Ectodermal cell (in vitro differentiated cells): Measurements from ENCODE around the gene MECP2.

Experiments
- H3K27ac ChIP-seq: 2 replicates; pipeline ENCODE4 v1.7.0; 2013; ENCODE audit warnings: mild to moderate bottlenecking, low read depth, low read length; ENCODE audit not compliant: insufficient read depth, poor library complexity, severe bottlenecking
- H3K27me3 ChIP-seq: 2 replicates; pipeline ENCODE4 v1.7.0; 2013; ENCODE audit warnings: mild to moderate bottlenecking, low read length; ENCODE audit not compliant: insufficient read depth, control insufficient read depth, poor library complexity, severe bottlenecking
- H3K36me3 ChIP-seq: one replicate; pipeline ENCODE4 v1.7.0; 2013; ENCODE audit warnings: low read length; ENCODE audit not compliant: control insufficient read depth, insufficient read depth
- H3K4me1 ChIP-seq: one replicate; pipeline ENCODE4 v1.7.0; 2013; ENCODE audit warnings: low read length; ENCODE audit not compliant: control insufficient read depth, insufficient read depth
- H3K4me3 ChIP-seq: 2 replicates; pipeline ENCODE4 v1.7.0; 2013; ENCODE audit warnings: low read depth, low read length, control low read depth; ENCODE audit not compliant: insufficient read depth
- H3K9me3 ChIP-seq: 2 replicates; pipeline ENCODE4 v1.7.0; 2013; ENCODE audit warnings: mild to moderate bottlenecking, low read length, moderate library complexity; ENCODE audit not compliant: control insufficient read depth
- WGBS, 2 experiments: methylation state at CpG; one replicate each; pipeline ENCODE4 v1.1.7; 2013; ENCODE audit warnings: missing lambda C conversion rate in 2 of 2; 5-methylcytosine and 5-hydroxymethylcytosine counted together

Gene MECP2

DNA sequence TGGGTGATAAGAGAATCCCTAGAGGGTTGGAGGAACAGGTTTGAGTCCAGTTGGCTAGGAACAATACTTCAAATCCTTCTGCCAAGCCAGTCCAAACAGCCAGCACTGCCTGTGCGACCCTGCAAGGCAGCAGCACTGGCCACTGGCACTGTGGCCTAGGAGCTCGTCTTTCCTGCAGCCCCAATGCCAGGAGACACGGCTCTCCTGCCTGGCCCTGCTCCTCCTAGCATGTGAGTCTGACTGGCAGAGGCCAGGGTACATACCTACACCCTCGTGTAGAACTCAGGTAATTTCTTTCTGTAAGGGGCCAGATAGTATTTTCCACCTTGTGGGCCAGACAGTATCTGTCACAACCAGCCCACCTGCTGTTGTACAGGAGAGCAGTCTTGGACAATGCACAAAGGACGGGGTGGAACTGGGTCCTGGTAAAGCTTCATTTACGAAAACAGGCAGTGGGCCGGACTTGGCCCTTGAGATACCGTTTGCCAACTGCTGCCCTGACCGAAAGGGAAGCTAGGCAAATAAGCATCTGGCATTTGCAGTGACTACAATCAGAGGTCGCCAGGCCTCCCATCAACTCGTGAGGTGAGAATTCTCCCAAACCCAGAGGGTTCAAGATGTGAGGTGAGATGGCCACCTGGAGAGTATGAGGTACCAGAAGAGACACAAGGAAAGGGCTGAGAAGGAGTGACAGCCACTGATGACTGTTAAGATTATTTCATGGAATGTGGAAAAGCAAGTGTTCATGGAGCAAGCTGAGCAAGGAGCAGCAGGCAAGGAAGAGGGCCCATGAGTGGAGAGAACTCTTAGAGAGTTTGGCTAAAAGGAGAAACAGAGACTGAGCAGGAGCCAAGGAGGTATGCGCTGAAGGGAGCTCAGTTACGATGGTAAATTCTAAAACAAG lies 48.1 kb downstream of the MECP2 start:
- H3K4me3 ChIP-seq = no peak overlapping the region
- no peaks in the 10 kb centered on the region for H3K36me3 ChIP-seq
- 93 to 96% methylated on average over 13 of the region's 13 CpGs for WGBS, 2 experiments
- no peaks in the 10 kb centered on the region for H3K27me3 ChIP-seq
- no peaks in the 10 kb centered on the region for H3K9me3 ChIP-seq
- H3K27ac ChIP-seq = no peak overlapping the region
- H3K4me1 ChIP-seq = peaks cover 18% of the 10 kb centered on the region

DNA sequence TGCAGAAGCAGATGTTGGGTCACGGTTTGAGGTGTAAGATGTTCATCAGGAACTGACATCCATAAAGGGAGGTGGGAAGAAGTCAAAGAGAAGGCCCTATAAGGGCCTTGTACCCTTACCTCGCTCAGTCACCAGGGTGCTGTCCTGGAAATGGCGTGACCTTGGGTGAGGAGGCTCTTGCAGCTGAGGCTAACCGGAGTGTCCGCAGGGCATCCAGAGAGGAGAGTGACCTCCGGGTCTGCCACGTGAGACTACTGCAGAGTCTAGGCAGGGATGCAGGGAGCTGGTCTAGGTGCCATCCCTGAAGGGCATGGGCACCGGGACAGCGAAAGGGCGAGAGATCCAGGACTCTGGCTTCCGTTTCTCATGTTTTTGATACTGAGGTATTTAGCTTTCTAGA lies 49.1 kb downstream of the MECP2 start:
- Histone ChIP-seq H3K27ac (no peak overlapping the region), H3K9me3 (no peaks in the 10 kb centered on the region), H3K4me1 (peaks cover 18% of the 10 kb centered on the region), H3K4me3 (no peak overlapping the region), H3K27me3 (no peaks in the 10 kb centered on the region), H3K36me3 (no peaks in the 10 kb centered on the region)
- WGBS, 2 experiments = 94 to 99% methylated on average over 11 of the region's 11 CpGs

GRCh38 chrX:154046940-154047610 lies 50.4 kb downstream of the MECP2 start:
- H3K36me3 ChIP-seq = no peaks in the 10 kb centered on the region
- H3K4me1 ChIP-seq = peaks cover 19% of the 10 kb centered on the region
- H3K9me3 ChIP-seq = no peaks in the 10 kb centered on the region
- no peaks in the 10 kb centered on the region for H3K27me3 ChIP-seq
- no peak overlapping the region for H3K4me3 ChIP-seq
- WGBS, 2 experiments = 93% methylated on average over 4 of the region's 4 CpGs
- peak overlapping the region; percentile 93 for H3K27ac ChIP-seq

- Histone ChIP-seq H3K36me3 (no peaks in the 10 kb centered on the region), H3K27ac (peak overlapping the region; percentile 93), H3K4me1 (peaks cover 27% of the 10 kb centered on the region), H3K9me3 (no peaks in the 10 kb centered on the region), H3K27me3 (no peaks in the 10 kb centered on the region), H3K4me3 (no peak overlapping the region)
- WGBS, 2 experiments = 50 to 59% methylated on average over 7 to 10 of the region's 10 CpGs
Observed at GRCh38 chrX:154046031-154046781, 51.3 kb downstream of the MECP2 start.

DNA sequence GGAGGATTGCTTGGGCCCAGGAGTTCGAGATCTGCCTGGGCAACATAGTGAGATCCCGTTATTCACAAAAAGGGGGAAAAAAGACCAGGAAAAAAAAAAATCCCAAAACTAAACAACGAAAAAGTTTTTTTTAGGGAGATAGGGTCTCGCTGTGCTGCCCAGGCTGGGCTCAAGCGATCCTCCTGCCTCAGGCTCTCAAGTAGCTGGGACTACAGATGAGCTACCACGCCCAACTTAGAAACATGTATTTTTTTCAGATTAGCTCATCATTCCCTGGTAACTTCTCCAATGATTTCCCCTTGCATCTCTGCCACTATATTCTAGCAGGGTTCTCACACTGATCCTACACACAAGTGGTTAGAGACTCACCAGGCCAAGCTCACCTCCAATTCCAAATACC lies 53.4 kb downstream of the MECP2 start:
- H3K36me3 ChIP-seq = no peaks in the 10 kb centered on the region
- WGBS, 2 experiments = 90 to 92% methylated on average over 6 of the region's 6 CpGs
- peaks cover 27% of the 10 kb centered on the region for H3K4me1 ChIP-seq
- no peaks in the 10 kb centered on the region for H3K27me3 ChIP-seq
- no peaks in the 10 kb centered on the region for H3K9me3 ChIP-seq
- H3K4me3 ChIP-seq = no peak overlapping the region
- no peak overlapping the region for H3K27ac ChIP-seq

GRCh38 chrX:154043003-154043763 lies 54.3 kb downstream of the MECP2 start:
- H3K36me3 ChIP-seq = no peaks in the 10 kb centered on the region
- no peak overlapping the region for H3K27ac ChIP-seq
- H3K27me3 ChIP-seq = no peaks in the 10 kb centered on the region
- H3K4me1 ChIP-seq = peaks cover 27% of the 10 kb centered on the region
- H3K9me3 ChIP-seq = no peaks in the 10 kb centered on the region
- 93 to 95% methylated on average over 4 to 5 of the region's 5 CpGs for WGBS, 2 experiments
- no peak overlapping the region for H3K4me3 ChIP-seq

DNA sequence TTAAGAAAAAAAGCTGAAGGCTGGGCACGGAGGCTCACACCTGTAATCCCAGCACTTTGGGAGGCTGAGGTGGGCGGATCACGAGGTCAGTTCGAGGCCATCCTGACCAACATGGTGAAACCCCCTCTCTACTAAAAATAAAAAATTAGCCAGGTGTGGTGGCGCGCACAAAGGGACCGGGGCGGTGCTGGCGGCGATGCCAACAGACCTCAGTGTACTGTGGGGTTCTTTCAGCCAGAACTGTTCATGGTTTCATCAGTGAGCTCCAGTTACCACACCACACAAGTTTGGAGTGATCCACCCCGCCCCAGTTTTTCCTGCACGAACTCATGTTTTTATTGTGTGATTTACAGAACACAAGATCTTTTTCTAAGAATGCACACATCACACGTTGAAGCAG lies 56.7 kb downstream of the MECP2 start:
- Histone ChIP-seq H3K27me3 (no peaks in the 10 kb centered on the region), H3K9me3 (no peaks in the 10 kb centered on the region), H3K4me1 (peaks cover 8% of the 10 kb centered on the region), H3K36me3 (no peaks in the 10 kb centered on the region), H3K27ac (no peak overlapping the region), H3K4me3 (no peak overlapping the region)
- WGBS, 2 experiments = 95% methylated on average over 10 to 13 of the region's 13 CpGs

DNA sequence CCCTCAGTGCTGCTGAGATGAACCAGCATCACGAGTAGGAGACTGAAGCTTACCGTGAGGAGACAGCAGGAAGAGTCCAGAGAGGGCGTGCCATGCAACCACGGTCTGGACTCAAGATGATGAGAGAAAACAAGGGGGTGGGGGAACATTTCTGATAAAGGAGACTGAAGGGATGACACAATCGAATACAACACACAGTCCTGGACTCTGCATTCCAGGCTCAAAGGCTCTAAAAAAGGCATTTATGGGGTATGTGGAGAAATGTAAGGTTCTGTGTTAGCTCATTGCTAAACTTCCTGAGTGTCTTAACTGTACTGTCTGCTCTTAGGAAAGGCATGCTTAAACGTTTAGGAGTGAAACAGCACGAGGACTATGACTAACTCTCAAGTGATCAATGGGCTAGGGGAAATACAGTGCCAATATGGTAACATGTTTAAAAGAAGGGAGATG lies 57.2 kb downstream of the MECP2 start:
- no peak overlapping the region for H3K27ac ChIP-seq
- no peaks in the 10 kb centered on the region for H3K9me3 ChIP-seq
- no peak overlapping the region for H3K4me3 ChIP-seq
- 90 to 93% methylated on average over 7 of the region's 7 CpGs for WGBS, 2 experiments
- H3K4me1 ChIP-seq = peaks cover 8% of the 10 kb centered on the region
- H3K27me3 ChIP-seq = no peaks in the 10 kb centered on the region
- no peaks in the 10 kb centered on the region for H3K36me3 ChIP-seq

GRCh38 chrX:154039577-154039976 lies 57.9 kb downstream of the MECP2 start:
- Histone ChIP-seq H3K36me3 (no peaks in the 10 kb centered on the region), H3K4me1 (peaks cover 8% of the 10 kb centered on the region), H3K4me3 (no peak overlapping the region), H3K9me3 (no peaks in the 10 kb centered on the region), H3K27me3 (no peaks in the 10 kb centered on the region), H3K27ac (no peak overlapping the region)
- WGBS, 2 experiments = 96 to 97% methylated on average over 11 of the region's 11 CpGs
